ENCODE results near the gene SCT.

GRCh38 chr11:636511-637332 lies 9.7 kb upstream of the SCT start, which contains the start of gene DRD4:
- TF ChIP-seq, protein P1, sequence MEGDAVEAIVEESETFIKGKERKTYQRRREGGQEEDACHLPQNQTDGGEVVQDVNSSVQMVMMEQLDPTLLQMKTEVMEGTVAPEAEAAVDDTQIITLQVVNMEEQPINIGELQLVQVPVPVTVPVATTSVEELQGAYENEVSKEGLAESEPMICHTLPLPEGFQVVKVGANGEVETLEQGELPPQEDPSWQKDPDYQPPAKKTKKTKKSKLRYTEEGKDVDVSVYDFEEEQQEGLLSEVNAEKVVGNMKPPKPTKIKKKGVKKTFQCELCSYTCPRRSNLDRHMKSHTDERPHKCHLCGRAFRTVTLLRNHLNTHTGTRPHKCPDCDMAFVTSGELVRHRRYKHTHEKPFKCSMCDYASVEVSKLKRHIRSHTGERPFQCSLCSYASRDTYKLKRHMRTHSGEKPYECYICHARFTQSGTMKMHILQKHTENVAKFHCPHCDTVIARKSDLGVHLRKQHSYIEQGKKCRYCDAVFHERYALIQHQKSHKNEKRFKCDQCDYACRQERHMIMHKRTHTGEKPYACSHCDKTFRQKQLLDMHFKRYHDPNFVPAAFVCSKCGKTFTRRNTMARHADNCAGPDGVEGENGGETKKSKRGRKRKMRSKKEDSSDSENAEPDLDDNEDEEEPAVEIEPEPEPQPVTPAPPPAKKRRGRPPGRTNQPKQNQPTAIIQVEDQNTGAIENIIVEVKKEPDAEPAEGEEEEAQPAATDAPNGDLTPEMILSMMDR (IDR thresholded peaks at IDR 0.05): no peak
- TF ChIP-seq POLR2AphosphoS5 (IDR thresholded peaks at IDR 0.05) (no peak), POLR2A (IDR thresholded peaks at IDR 0.05; ENCODE audit: low read depth) (no peak)

Data from esophagus muscularis mucosa (tissue), 3 donors.